GM18951 (cell line): ENCODE data around the gene OR6C68.
"Not testable (repeated sequence)": the region's sequence is repeated elsewhere in the genome, so short reads cannot be mapped to it uniquely, and the experiment has no call there.

Source experiments
- POLR2A ChIP-seq: IDR thresholded peaks from 4 replicates; pipeline ENCODE4 v1.6.1; 2011; ENCODE audit warnings: mild to moderate bottlenecking; ENCODE audit not compliant: insufficient read length, insufficient read depth; ENCODE audit errors: extremely low read depth
- in situ Hi-C: fragments of 300-500 bp; cut with MboI; formaldehyde crosslinking; loops from one replicate; pipeline ENCODE4 v1.12.0; 2022; ENCODE audit warnings: low sequenced_read_pairs, mixed read lengths, inconsistent platforms; ENCODE audit not compliant: unreplicated experiment

OR6C68 gene

GRCh38 chr12:55492078-55492477, at the start of gene OR6C68:
TSS of gene OR6C68 (plus strand) at chr12:55492378. CDS start at chr12:55492378, 0 bp downstream.
- TF ChIP-seq POLR2A: no peak
- in situ Hi-C loops: no loop called here

- no peak for TF ChIP-seq POLR2A
- in situ Hi-C loops: no loop called here
Observed at GRCh38 chr12:55443776-55444175, 48.4 kb upstream of the OR6C68 start, which contains the start of gene OR6C2. TSS of gene OR6C2 (plus strand) at chr12:55444076. CDS start at chr12:55452214, 8,138 bp downstream.

- TF ChIP-seq POLR2A: no peak
- in situ Hi-C loops: no loop called here
Observed at GRCh38 chr12:55445357-55445756, 46.8 kb upstream of the OR6C68 start.

GRCh38 chr12:55446326-55446725, 45.9 kb upstream of the OR6C68 start:
- TF ChIP-seq POLR2A: no peak
- in situ Hi-C loops: no loop called here

GRCh38 chr12:55448825-55449224, 43.4 kb upstream of the OR6C68 start:
- in situ Hi-C loops: no loop called here
- TF ChIP-seq POLR2A: no peak

- in situ Hi-C loops: not testable (repeated sequence)
Observed at GRCh38 chr12:55464926-55465325, 27.3 kb upstream of the OR6C68 start.

GRCh38 chr12:55467836-55468235, 24.3 kb upstream of the OR6C68 start:
- TF ChIP-seq POLR2A: no peak
- in situ Hi-C loops: no loop called here

- in situ Hi-C loops: no loop called here
- TF ChIP-seq POLR2A: no peak
Observed at GRCh38 chr12:55469291-55469690, 22.9 kb upstream of the OR6C68 start.

- no peak for TF ChIP-seq POLR2A
- in situ Hi-C loops: no loop called here
Observed at GRCh38 chr12:55470088-55470829, 21.9 kb upstream of the OR6C68 start, which contains the start of gene OR6C70. TSS of gene OR6C70 (minus strand) at chr12:55470138. CDS start at chr12:55470138, 0 bp downstream.

- no peak for TF ChIP-seq POLR2A
- in situ Hi-C loops: no loop called here
Observed at GRCh38 chr12:55472264-55472663, 19.9 kb upstream of the OR6C68 start.

- in situ Hi-C loops: not testable (repeated sequence)
Observed at GRCh38 chr12:55479136-55479535, 13.0 kb upstream of the OR6C68 start.

GRCh38 chr12:55484284-55484683, 7.9 kb upstream of the OR6C68 start:
- in situ Hi-C loops: not testable (repeated sequence)

- no peak for TF ChIP-seq POLR2A
Observed at GRCh38 chr12:55495490-55495889, 3.3 kb downstream of the OR6C68 start.

GRCh38 chr12:55499231-55499630, 7.1 kb downstream of the OR6C68 start:
- no peak for TF ChIP-seq POLR2A
- in situ Hi-C loops: no loop called here

More at GRCh38 chr12:55495490-55495889, 3.3 kb downstream of the OR6C68 start:
- in situ Hi-C loops: no loop called here
